ENCODE results near the gene SH3PXD2A.
"Not testable (repeated sequence)": the region's sequence is repeated elsewhere in the genome, so short reads cannot be mapped to it uniquely, and the experiment has no call there.

The SH3PXD2A gene

GRCh38 chr10:103849212-103849877 lies 6.0 kb downstream of the SH3PXD2A start:
- no peak for DNase-seq (ENCODE audit: low read depth in 2 of 2)

- no peak for DNase-seq (ENCODE audit: low read depth in 2 of 2)
Observed at GRCh38 chr10:103847909-103848468, 7.4 kb downstream of the SH3PXD2A start.

- DNase-seq (ENCODE audit: low read depth in 2 of 2): no peak
Observed at GRCh38 chr10:103847346-103847745, 8.0 kb downstream of the SH3PXD2A start.

- no peak for DNase-seq (ENCODE audit: low read depth in 2 of 2)
Observed at GRCh38 chr10:103845972-103846371, 9.4 kb downstream of the SH3PXD2A start.

DNA sequence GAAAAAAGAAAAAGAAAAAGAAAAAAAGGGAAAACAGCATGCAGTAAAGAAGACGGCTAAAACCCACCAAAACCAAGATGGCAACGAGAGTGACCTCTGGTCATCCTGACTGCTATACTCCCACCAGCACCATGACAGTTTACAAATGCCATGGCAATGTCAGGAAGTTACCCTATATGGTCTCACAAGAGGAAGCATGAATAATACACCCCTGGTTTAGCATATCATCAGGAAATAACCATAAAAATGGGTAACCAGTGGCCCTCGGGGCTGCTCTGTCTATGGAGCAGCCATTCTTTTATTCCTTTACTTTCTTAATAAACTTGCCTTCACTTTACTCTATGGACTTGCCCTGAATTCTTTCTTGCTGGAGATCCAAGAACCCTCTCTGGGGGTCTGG lies 10.0 kb downstream of the SH3PXD2A start:
- not testable (repeated sequence) for DNase-seq (ENCODE audit: low read depth in 2 of 2)

DNA sequence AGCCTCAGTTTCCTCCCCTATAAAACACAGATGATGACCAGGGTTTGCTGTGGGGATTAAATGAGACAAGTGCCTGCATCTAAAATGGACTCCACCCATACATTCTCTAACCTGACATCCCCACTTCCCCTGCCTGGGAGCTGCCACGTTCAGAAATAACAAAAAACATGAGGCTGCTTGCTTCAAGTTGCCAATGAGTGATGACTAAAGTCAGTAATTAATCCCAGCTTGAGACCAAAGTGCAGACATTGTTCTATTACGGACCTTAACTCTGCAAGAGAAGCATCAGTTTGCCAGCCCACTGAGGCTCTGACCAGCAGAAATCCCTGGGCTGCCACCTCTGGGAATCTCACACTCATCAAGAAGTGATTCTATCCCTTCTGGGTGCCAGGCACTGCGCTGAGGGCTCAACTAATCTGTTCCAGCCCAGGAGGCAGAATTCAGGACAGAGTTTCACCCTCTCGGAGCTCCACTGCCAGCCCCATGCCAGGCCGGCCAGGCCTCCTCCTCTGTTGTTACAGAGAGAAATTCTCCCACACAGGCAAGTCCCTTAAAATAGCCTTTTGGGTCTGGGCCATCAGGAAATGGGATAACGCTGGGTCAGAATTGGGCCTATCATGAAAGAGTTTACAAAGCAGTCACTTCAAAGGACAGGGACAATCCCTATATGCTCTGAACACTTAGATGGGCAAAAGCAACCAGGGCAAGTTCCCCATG lies 11.4 kb downstream of the SH3PXD2A start:
- DNase-seq (ENCODE audit: low read depth in 2 of 2): no peak

- DNase-seq (ENCODE audit: low read depth in 2 of 2): no peak
Observed at GRCh38 chr10:103843045-103843444, 12.3 kb downstream of the SH3PXD2A start.

GRCh38 chr10:103842605-103843004 lies 12.8 kb downstream of the SH3PXD2A start:
- DNase-seq (ENCODE audit: low read depth in 2 of 2): no peak

DNA sequence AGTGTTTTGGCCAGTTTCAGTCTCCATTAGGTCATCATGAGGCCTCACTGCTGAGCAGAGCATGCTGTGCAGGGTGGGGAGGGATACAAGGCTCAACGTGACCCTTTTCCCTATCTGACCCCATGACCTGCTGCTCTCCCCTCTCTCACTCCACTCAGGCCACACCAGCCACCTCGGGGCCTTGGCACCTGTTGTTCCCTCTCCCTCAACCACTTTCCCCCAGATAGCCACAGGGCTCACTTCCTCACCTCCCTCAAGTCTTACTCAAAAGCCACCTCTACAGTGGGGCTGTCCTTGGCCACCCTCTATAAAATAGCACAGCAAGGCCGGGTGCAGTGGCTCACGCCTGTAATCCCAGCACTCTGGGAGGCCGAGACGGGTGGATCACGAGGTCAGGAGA lies 13.9 kb downstream of the SH3PXD2A start:
- no peak for DNase-seq (ENCODE audit: low read depth in 2 of 2)

DNA sequence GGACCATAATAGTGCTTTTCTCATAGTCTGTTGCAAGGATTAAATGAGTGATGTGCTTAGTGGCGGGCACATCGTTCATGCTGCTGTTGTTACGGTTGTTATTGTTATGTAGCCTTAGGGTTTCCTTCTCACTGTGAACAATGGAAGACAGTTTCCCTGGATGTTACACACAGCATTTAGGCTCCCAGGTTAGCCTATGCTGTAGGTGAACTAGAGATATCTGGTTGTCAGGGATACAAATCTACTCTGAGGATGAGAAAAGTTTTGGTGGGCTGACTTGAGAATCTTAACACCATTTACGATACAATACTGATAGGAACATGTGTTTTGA lies 14.7 kb downstream of the SH3PXD2A start:
- DNase-seq (ENCODE audit: low read depth in 2 of 2): no peak

DNA sequence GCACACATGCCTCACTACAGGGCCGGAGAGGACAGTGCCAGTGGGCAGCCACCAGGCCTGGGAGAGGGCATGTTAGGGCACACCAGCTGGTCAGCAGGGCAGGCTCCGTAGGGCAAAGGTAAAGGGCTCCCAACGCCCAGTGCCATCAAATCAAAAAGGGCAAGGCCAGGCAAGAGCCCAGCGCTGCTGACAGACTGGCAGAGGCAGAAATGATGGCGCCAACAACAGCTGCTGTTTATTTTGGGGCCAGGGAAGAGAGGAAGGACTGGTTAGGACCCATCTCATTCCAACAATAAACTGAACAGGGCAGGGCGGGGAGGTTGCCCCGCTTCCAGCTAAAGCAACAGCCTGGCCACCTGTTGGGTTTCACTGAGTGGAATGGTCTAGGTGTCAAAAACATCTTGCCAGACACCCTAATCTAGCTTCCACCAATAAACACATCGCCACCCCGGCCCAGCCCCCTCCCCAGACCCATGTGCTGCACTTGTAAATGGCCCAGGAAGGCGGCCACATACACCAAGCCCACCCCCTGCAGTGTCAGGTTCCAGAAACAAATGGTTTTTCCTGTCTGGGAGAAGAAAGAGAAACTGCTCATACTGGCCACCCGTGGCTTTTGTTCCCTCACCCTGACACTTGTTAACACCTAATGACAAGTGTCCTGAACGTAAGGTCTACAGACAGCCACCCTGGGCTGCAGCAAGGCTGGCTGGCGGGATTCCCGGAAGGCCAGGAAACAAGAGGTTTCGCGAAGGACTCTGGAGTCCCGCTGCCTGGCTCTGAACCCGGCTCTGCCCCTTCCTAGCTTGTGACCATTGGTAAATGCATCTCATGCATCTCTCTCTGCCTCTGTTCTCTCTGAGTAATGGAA lies 15.3 kb downstream of the SH3PXD2A start:
- no peak for DNase-seq (ENCODE audit: low read depth in 2 of 2)

- DNase-seq (ENCODE audit: low read depth in 2 of 2): no peak
Observed at GRCh38 chr10:103839519-103839871, 15.9 kb downstream of the SH3PXD2A start.

- DNase-seq (ENCODE audit: low read depth in 2 of 2): no peak
Observed at GRCh38 chr10:103838862-103839518, 16.4 kb downstream of the SH3PXD2A start.

DNA sequence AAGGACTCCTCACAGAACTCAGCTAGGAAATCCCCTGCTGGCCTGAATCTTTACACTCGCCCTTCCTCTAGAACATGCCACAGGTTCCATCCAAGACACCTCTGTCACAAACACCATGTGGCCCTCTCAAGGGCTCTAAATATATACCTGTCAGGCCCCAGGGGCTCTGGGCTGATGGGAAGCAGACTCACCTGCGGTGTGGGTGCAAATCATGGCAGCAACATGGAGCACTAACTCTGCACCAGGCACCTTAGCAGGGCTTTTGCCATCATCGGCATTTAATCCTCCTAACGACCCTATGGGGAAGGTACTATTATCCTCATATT lies 17.3 kb downstream of the SH3PXD2A start:
- DNase-seq (ENCODE audit: low read depth in 2 of 2): no peak

DNA sequence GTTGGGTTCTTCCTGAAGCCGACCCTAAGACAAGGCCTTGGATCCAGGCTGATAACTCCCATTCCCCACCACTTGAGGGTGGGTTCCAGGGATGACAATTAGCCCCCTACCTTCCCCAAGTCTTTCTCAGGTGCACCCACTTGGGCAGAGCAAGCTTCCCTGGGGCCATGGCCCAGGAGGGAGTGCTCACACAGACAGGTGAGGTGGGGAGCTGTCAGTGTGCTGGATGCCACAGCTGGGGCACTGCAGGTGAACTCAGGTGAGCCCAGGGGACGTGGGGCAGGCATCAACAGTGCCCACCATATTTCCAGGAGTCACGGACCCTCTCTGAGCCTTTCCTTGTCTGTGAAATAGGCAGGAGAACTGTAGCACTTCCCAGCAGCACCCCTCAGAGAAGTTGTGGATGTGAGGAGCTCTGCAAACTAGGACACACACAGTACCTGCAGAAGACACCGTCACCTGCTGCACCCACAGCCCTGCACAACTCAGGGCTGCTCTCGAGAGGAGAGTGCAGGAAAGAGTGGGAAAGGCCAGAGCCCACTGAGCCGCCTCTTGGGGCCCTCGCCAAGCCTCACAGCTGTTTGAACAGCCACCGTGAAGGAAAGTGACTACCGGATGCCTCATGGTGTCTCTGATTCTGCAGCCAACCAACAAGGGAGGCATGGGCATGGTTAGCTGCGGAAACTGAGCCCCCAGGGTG lies 17.9 kb downstream of the SH3PXD2A start:
- no peak for DNase-seq (ENCODE audit: low read depth in 2 of 2)

GRCh38 chr10:103836861-103837260 lies 18.5 kb downstream of the SH3PXD2A start:
- DNase-seq (ENCODE audit: low read depth in 2 of 2): no peak

DNA sequence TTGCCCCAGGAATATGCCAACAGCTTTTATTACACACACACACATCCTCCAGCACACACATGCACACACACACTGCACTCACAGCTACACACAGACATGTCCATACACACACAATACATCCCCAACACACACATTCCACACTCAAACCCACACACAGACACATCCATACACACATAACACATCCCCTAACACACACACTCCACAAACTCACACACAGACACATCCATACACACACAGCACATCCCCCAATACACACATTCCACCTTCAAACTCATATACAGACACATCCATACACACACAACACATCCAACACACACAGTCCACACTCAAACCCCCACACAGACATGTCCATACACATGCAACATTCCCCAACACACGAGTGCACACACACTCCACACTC lies 19.1 kb downstream of the SH3PXD2A start:
- DNase-seq (ENCODE audit: low read depth in 2 of 2): no peak

DNA sequence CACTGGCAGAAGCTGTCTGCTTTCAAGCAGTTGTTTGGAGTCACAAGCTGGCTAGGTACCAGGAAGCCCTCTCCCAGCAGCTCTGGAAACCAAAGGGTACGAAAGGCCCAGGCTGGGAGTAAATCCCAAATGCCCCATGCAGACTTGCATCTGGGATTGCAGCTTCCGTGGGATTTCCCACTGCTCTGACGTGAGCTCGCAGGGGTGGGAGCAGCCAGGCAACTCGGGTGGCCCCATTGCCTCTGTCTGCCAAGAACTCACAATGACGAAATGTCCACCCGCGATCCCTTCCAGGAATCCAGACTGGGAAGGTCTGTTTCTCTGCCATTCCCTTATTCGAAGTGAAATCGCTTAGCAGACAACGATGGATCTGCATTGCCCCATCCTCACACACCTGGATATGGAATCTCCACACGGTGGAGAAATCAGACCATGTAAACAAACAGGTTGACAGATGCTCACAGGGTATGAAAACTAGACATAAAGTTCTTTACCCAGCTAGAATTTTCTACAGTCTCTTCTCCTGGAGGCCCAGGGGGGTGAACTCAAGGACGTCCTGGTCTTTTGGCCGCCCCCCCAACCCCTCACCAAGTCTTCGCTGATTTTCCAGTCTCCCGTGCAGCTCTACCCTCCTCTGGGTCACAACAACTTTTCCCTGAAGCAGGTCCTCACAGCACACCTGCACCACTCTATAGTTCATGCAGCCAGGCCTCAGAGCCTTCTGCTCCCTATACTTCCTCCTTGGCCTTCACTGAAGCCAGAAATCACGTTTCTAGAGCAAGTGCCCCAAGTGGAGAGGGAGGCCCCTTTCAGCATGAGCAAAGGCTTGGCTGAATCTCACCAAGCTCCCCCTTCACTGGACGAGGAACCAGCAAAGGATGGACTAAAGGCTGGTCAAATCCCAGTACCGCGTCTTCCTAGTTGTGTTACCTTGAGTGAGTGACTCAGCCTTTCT lies 20.0 kb downstream of the SH3PXD2A start:
- DNase-seq (ENCODE audit: low read depth in 2 of 2): no peak

DNA sequence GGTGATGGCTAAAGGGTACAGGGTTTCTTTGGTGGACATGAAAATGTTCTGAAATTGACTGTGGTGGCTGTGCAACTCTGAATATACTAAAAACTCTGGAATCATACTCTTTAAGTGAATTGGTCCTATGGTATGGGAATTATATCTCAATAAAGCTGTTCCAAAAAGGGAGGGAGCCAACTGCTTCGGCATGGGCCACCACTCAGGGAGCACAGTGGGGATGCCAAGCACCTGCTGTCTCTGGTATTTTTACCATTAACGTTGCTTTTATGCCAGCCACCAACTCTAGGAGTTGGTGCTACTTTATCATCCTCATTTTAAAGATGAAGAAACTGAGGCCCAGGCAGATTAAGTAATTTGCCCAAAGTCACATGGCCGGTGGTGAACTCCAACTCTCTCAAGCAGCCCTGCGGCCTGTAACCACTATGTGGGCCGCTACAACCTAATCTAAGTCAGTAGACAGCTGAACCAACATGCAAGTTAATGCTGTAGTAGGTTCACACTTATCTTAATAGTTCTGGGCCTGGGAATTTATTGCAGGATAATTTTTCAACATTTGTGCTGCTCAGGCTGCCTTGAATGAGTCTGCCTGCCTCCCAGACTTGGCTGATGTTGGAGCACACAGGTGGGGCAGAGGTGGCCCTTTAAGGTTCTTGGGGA lies 20.8 kb downstream of the SH3PXD2A start:
- no peak for DNase-seq (ENCODE audit: low read depth in 2 of 2)
